Left ventricle myocardium inferior (tissue), 1 donor: Measurements from ENCODE around the gene PSD2. TPM values are rescaled to one million over a fixed set of nuclear protein-coding genes. Genes with fewer than 3 reads are reported as not detected.

Experiments
- DNase-seq: peaks from one replicate; pipeline ENCODE4 v3.0.0-alpha.2; 2020
- H3K27ac ChIP-seq: fragments of 200-600 bp; replicated peaks from 2 replicates; pipeline ENCODE4 v1.8.0; 2021
- H3K27me3 ChIP-seq: fragments of 200-600 bp; 2 replicates; pipeline ENCODE4 v1.8.0; 2021; ENCODE audit warnings: low read depth
- H3K36me3 ChIP-seq: fragments of 200-600 bp; 2 replicates; pipeline ENCODE4 v1.8.0; 2021
- H3K4me1 ChIP-seq: fragments of 200-600 bp; 2 replicates; pipeline ENCODE4 v1.8.0; 2021
- H3K4me3 ChIP-seq: fragments of 200-600 bp; 2 replicates; pipeline ENCODE4 v1.8.0; 2021; ENCODE audit warnings: mild to moderate bottlenecking, moderate library complexity
- H3K9me3 ChIP-seq: fragments of 200-600 bp; replicated peaks from 2 replicates; pipeline ENCODE4 v1.8.0; 2021
- intact Hi-C: fragments of 100-400 bp; cut with micrococcal nuclease; formaldehyde crosslinking; loops from one replicate; pipeline ENCODE4 v1.11.0; 2022
- total RNA-seq: library from RNA; stranded (reverse); fragmentation: NEBNext Ultra II Directional; extraction: Animal tissue kit (Norgen Biotek cat#: 25700); gene quantifications from one replicate; pipeline ENCODE4 v1.2.1, GENCODE V29; 2021
- TF ChIP-seq, protein P1 (sequence below): fragments of 200-600 bp; IDR thresholded peaks from 2 replicates; pipeline ENCODE4 v1.8.0; 2021; ENCODE audit warnings: antibody characterized with exemption, mild to moderate bottlenecking, borderline replicate concordance
- donor health status: DM: no; HTN: yes; CAD: no; lungs with severe emphysema.

PSD2 gene
- total RNA-seq, 1 donor from 2014 or later, result not detected

DNA sequence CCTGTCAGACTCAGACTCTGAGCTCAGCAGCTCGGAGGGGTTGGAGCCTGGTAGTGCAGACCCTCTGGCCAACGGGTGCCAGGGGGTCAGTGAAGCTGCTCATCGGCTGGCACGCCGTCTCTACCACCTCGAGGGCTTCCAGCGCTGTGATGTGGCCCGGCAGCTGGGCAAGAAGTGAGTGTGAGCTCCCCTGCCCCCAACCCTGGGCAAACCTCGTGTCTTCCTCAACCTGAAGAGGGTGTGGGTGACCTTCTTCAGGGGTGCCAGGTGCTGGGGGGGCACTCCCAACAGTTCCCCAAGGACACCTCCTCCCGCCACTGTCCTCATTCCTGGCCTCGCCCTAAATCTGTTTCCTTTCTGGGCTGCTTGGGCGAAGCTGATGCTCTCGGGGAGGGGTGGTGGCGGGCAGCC lies 18.6 kb downstream of the PSD2 start:
- H3K27me3 ChIP-seq, result peaks cover 23% of the 10 kb centered on the region
- no peak overlapping the region for H3K4me3 ChIP-seq
- no peaks in the 10 kb centered on the region for H3K36me3 ChIP-seq
- TF ChIP-seq, protein P1, sequence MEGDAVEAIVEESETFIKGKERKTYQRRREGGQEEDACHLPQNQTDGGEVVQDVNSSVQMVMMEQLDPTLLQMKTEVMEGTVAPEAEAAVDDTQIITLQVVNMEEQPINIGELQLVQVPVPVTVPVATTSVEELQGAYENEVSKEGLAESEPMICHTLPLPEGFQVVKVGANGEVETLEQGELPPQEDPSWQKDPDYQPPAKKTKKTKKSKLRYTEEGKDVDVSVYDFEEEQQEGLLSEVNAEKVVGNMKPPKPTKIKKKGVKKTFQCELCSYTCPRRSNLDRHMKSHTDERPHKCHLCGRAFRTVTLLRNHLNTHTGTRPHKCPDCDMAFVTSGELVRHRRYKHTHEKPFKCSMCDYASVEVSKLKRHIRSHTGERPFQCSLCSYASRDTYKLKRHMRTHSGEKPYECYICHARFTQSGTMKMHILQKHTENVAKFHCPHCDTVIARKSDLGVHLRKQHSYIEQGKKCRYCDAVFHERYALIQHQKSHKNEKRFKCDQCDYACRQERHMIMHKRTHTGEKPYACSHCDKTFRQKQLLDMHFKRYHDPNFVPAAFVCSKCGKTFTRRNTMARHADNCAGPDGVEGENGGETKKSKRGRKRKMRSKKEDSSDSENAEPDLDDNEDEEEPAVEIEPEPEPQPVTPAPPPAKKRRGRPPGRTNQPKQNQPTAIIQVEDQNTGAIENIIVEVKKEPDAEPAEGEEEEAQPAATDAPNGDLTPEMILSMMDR, result no peak
- H3K27ac ChIP-seq, result no peak overlapping the region
- intact Hi-C loops, result no loop called here
- H3K9me3 ChIP-seq, result peaks cover 9% of the 10 kb centered on the region
- H3K4me1 ChIP-seq, result no peaks in the 10 kb centered on the region
- no peak for DNase-seq

DNA sequence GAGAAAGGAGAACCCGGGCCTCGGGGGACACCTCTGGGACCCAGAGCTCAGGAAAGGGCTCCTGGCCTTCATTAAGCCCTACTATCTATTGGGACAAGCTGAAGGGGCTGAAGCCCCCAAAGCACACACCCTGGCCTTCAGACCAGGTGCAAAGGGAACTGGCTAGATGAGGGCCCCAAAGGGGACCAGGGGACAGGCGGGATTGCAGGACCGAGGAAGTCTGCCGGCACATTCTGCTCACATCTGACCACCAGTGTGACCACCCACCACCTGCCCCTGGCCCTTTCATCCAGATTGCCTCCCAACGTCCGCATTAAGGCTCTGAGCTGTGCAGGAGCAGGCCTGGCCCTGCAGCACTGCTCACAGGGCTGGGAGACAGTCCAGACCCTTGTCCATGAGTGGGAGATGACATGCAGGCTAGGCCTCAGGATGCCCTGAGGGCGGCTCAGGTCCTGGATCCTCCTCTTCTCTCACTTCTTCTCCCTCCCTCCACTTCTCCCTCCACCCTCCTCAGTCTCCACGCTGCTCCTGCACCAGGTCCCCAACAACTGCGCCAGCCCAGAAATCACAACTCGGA lies 19.2 kb downstream of the PSD2 start:
- Histone ChIP-seq H3K27me3 (peaks cover 17% of the 10 kb centered on the region), H3K36me3 (no peaks in the 10 kb centered on the region), H3K9me3 (peaks cover 12% of the 10 kb centered on the region), H3K27ac (no peak overlapping the region), H3K4me1 (no peaks in the 10 kb centered on the region), H3K4me3 (no peak overlapping the region)
- TF ChIP-seq, protein P1, result no peak
- DNase-seq, result no peak
- intact Hi-C loops, result no loop called here

DNA sequence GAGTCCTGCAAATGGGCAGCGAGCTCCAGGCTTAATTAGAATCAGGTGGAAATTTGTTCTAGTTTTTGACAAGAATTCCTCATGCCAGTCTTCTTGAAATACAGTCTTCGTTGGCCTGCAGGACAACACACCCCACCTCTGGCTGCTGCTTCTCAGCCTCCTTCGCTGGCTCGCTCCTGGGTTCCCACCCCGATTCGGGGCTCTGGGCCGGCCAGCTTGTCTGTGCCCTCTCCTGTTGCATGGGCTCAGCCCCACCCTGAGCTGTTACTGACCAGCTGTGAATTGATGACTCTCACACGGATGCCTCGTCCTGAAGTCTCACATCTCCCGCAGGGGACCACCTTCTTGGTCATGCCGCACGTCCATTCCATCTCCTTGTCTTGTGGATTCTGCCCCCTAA lies 21.0 kb downstream of the PSD2 start:
- Histone ChIP-seq H3K4me1 (no peaks in the 10 kb centered on the region), H3K4me3 (no peak overlapping the region), H3K36me3 (no peaks in the 10 kb centered on the region), H3K9me3 (peaks cover 12% of the 10 kb centered on the region), H3K27ac (no peak overlapping the region), H3K27me3 (peaks cover 11% of the 10 kb centered on the region)
- DNase-seq, result no peak
- intact Hi-C loops, result no loop called here
- TF ChIP-seq, protein P1, result no peak

DNA sequence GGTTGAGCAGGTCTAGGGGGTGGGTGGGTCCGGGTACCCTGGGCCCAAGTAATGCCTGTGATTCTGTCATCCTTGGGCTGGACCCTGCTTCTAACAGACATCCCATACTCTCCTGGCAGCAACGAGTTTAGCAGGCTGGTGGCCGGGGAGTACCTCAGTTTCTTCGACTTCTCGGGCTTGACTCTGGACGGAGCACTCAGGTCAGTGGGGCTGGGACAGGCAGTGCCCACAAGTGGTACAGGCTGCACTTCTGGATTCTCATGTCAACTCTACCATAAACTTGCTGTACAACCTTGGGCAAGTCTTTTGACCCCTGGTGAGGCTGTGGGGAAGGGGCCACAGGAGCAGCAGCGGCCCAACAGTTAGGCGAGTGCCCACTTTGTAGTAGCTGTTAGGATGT lies 21.8 kb downstream of the PSD2 start:
- H3K4me1 ChIP-seq, result no peaks in the 10 kb centered on the region
- intact Hi-C loops, result no loop called here
- TF ChIP-seq, protein P1, result no peak
- no peaks in the 10 kb centered on the region for H3K36me3 ChIP-seq
- H3K4me3 ChIP-seq, result no peak overlapping the region
- peaks cover 12% of the 10 kb centered on the region for H3K9me3 ChIP-seq
- H3K27ac ChIP-seq, result no peak overlapping the region
- no peak for DNase-seq
- peaks cover 8% of the 10 kb centered on the region for H3K27me3 ChIP-seq

DNA sequence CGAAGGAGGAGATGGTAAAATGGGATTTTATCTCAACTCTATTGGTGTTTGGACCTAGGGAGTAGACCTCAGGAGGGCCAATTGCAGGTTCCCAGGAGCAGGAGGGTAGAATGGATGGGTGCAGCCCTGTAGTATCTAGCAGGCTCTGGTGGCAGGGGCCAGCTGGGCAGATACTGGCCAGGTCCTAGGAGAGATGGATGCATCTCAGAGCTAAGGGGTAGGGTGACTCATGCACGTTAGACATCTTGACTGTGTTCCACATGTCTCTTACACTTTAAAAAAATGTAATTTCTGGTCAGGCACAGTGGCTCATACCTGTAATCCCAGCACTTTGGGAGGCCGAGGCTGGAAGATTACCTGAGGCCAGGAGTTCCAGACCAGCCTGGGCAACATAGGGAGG lies 22.4 kb downstream of the PSD2 start:
- Histone ChIP-seq H3K27me3 (peaks cover 6% of the 10 kb centered on the region), H3K9me3 (peaks cover 12% of the 10 kb centered on the region), H3K27ac (no peak overlapping the region), H3K4me3 (no peak overlapping the region), H3K36me3 (no peaks in the 10 kb centered on the region), H3K4me1 (no peaks in the 10 kb centered on the region)
- intact Hi-C loops, result no loop called here
- TF ChIP-seq, protein P1, result no peak
- DNase-seq, result no peak
